HepG2 (cell line): ENCODE results near the gene FLAD1. TPM values are rescaled to one million over a fixed set of nuclear protein-coding genes. Genes with fewer than 3 reads are reported as not detected.

Experiments used
- ARID2 ChIP-seq: sonication (generic); formaldehyde crosslinking; IDR thresholded peaks from 2 replicates; pipeline ENCODE4 v1.8.1; 2022; ENCODE audit warnings: mild to moderate bottlenecking, missing genetic modification reagents, borderline replicate concordance
- CCAR2 ChIP-seq: fragments of 200-400 bp; formaldehyde crosslinking; optimal IDR thresholded peaks from 2 replicates; pipeline ENCODE3; 2018; ENCODE audit warnings: low read depth, mild to moderate bottlenecking, low read length, moderate library complexity
- CEBPB ChIP-seq: IDR thresholded peaks from 2 replicates; pipeline ENCODE4 v1.6.1; 2011; ENCODE audit warnings: low read depth, low read length, improper control_type of control experiment, borderline replicate concordance
- CHD4 ChIP-seq: fragments of 200-600 bp; sonication (generic); IDR thresholded peaks from 2 replicates; pipeline ENCODE4 v1.7.0; 2017; ENCODE audit warnings: mild to moderate bottlenecking, low read length, borderline replicate concordance
- DPF2 ChIP-seq: sonication (generic); formaldehyde crosslinking; IDR thresholded peaks from 2 replicates; pipeline ENCODE4 v1.4.0; 2020; ENCODE audit warnings: mild to moderate bottlenecking, low read depth, missing genetic modification reagents, borderline replicate concordance
- EP300 ChIP-seq, 3 experiments: sonication (generic) in 1 of 3; formaldehyde crosslinking in 1 of 3; IDR thresholded peaks; 2 replicates each; pipeline versions ENCODE4 v1.5.1 to v1.6.1; 2011 to 2020; ENCODE audit warnings: low read depth in 2 of 3, low read length in 2 of 3, borderline replicate concordance in 1 of 3, improper control_type of control experiment in 1 of 3, mild to moderate bottlenecking in 1 of 3, missing genetic modification reagents in 1 of 3, moderate library complexity in 1 of 3
- ETV6 ChIP-seq: sonication (generic); formaldehyde crosslinking; conservative IDR thresholded peaks from 2 replicates; pipeline ENCODE4 v1.4.0; 2020; ENCODE audit warnings: missing genetic modification reagents
- FOXC1 ChIP-seq: sonication (generic); formaldehyde crosslinking; IDR thresholded peaks from 2 replicates; pipeline ENCODE4 v1.8.0; 2022; ENCODE audit warnings: mild to moderate bottlenecking, missing genetic modification reagents, borderline replicate concordance
- GZF1 ChIP-seq: sonication (generic); formaldehyde crosslinking; IDR thresholded peaks from 2 replicates; pipeline ENCODE4 v1.5.1; 2020; ENCODE audit warnings: mild to moderate bottlenecking, missing genetic modification reagents
- HNRNPLL ChIP-seq: fragments of 200-400 bp; formaldehyde crosslinking; IDR thresholded peaks from 2 replicates; pipeline ENCODE4 v1.6.1; 2017; ENCODE audit warnings: mild to moderate bottlenecking, low read depth, low read length; ENCODE audit not compliant: poor library complexity, severe bottlenecking
- IRX3 ChIP-seq: sonication (generic); formaldehyde crosslinking; IDR thresholded peaks from 2 replicates; pipeline ENCODE4 v1.8.1; 2023; ENCODE audit warnings: mild to moderate bottlenecking, low read depth, missing genetic modification reagents, borderline replicate concordance
- PHF21A ChIP-seq: sonication (generic); formaldehyde crosslinking; IDR thresholded peaks from 2 replicates; pipeline ENCODE4 v1.5.0; 2020; ENCODE audit warnings: mild to moderate bottlenecking, missing genetic modification reagents
- TCF7L2 ChIP-seq: IDR thresholded peaks from 2 replicates; pipeline ENCODE4 v1.6.1; 2011; ENCODE audit warnings: mild to moderate bottlenecking, low read depth, low read length, moderate library complexity
- THYN1 ChIP-seq: sonication (generic); formaldehyde crosslinking; IDR thresholded peaks from 2 replicates; pipeline ENCODE4 v1.8.1; 2023; ENCODE audit warnings: low read depth, mild to moderate bottlenecking, moderate library complexity, missing genetic modification reagents, borderline replicate concordance
- ZNF652 ChIP-seq: IDR thresholded peaks from 2 replicates; pipeline ENCODE4 v1.6.1; 2016; ENCODE audit warnings: low read depth, borderline replicate concordance
- ZNF737 ChIP-seq: sonication (generic); formaldehyde crosslinking; IDR thresholded peaks from 2 replicates; pipeline ENCODE4 v1.5.0; 2020; ENCODE audit warnings: missing genetic modification reagents, mild to moderate bottlenecking, borderline replicate concordance
- ZNF776 ChIP-seq: sonication (generic); formaldehyde crosslinking; IDR thresholded peaks from 2 replicates; pipeline ENCODE4 v1.4.0; 2020; ENCODE audit warnings: mild to moderate bottlenecking, missing genetic modification reagents
- polyA plus RNA-seq, 8 experiments: library from polyadenylated mRNA; depleted of rRNA in 3 of 8; stranded (reverse) in 7 of 8; unstranded in 1 of 8; fragments of >200 nt; fragmentation: Illumina TruSeq in 4 of 8; extraction: Trizol in 4 of 8; gene quantifications; 2 replicates each; pipeline versions ENCODE4 v1.2.1 to v1.2.3, GENCODE V29; 2011 to 2016; ENCODE audit warnings: low read depth in 4 of 8, missing spikeins in 1 of 8, mixed read lengths in 1 of 8; ENCODE audit not compliant: insufficient read depth in 1 of 8
- total RNA-seq, 5 experiments: library from RNA; depleted of rRNA; stranded (reverse); fragments of >200 nt; fragmentation: Illumina TruSeq; extraction: Trizol; gene quantifications; 2 replicates each; pipeline ENCODE4 v1.2.3, GENCODE V29; 2016; ENCODE audit warnings: low read depth in 1 of 5
- TF ChIP-seq, protein P1 (sequence below): sonication (generic); formaldehyde crosslinking; IDR thresholded peaks from 2 replicates; pipeline ENCODE4 v1.8.1; 2023; ENCODE audit warnings: missing genetic modification reagents, mild to moderate bottlenecking, borderline replicate concordance
- TF ChIP-seq, protein P2 (sequence below): sonication (generic); formaldehyde crosslinking; IDR thresholded peaks from 2 replicates; pipeline ENCODE4 v1.5.1; 2020; ENCODE audit warnings: mild to moderate bottlenecking, missing genetic modification reagents
- TF ChIP-seq, protein P3 (sequence below): sonication (generic); formaldehyde crosslinking; IDR thresholded peaks from 2 replicates; pipeline ENCODE4 v1.4.0; 2020; ENCODE audit warnings: mild to moderate bottlenecking, low read depth, missing genetic modification reagents
- TF ChIP-seq, protein P4 (sequence below): sonication (generic); formaldehyde crosslinking; IDR thresholded peaks from 2 replicates; pipeline ENCODE4 v1.5.1; 2020; ENCODE audit warnings: mild to moderate bottlenecking, missing genetic modification reagents, borderline replicate concordance

FLAD1 gene
- total and polyA plus RNA-seq, 2 of the 13 experiments (the other 11 are each of a cell fraction or from before 2014, with no cell fraction given): 25.9 to 32.8 TPM

DNA sequence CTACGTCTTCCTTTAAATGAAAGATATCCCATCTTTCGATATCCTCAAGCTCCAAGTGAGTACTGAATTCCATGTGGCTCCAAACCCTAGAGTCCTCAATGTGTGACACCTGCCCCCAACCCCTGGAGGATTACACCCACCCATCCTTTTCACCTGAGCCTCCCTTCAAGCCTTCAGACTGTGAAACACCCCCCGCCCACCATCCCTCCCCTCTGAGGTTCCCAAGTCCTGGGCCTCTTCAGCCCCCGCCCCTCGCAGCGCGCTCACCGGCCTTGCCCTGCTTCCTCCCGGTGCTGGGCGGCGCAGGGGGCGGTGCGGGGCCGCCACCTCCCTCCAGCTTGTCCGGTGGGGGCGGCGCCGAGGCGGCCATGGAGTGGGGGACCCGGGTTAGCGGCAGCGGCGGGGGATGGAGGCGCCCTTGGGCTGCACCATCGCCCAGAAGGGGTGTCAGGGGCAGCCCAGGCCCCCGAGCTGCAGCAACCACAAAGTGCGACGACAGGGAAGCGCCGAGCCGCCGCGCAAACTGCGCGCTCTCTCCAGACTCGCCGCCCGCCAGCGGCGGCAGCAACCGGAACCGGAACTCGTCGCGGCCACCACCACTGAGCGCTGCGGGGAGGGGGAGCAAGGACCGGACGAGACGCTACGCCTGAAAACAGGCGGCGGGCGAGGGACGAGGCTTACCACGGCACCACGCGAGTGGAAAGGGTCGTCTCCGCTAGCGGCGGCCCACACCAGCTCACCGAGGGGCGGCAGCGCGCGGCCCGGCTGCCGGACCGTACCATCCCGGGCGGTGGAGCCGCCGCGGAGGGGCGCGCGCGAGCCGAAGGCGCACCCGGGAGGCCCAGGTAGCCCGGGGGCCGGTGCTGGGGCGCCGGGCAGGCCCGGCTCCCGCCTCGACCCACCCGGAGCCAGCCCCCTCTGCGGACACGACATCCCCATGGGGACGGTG lies 21.7 kb upstream of the FLAD1 start, which contains the start of gene PYGO2 (continued):
- no peak; the same call in 1 of the 2 replicates for TF ChIP-seq IRX3
- TF ChIP-seq, protein P1, sequence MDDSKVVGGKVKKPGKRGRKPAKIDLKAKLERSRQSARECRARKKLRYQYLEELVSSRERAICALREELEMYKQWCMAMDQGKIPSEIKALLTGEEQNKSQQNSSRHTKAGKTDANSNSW (CRISPR knock-in tag): no peak
- TF ChIP-seq, protein P2, sequence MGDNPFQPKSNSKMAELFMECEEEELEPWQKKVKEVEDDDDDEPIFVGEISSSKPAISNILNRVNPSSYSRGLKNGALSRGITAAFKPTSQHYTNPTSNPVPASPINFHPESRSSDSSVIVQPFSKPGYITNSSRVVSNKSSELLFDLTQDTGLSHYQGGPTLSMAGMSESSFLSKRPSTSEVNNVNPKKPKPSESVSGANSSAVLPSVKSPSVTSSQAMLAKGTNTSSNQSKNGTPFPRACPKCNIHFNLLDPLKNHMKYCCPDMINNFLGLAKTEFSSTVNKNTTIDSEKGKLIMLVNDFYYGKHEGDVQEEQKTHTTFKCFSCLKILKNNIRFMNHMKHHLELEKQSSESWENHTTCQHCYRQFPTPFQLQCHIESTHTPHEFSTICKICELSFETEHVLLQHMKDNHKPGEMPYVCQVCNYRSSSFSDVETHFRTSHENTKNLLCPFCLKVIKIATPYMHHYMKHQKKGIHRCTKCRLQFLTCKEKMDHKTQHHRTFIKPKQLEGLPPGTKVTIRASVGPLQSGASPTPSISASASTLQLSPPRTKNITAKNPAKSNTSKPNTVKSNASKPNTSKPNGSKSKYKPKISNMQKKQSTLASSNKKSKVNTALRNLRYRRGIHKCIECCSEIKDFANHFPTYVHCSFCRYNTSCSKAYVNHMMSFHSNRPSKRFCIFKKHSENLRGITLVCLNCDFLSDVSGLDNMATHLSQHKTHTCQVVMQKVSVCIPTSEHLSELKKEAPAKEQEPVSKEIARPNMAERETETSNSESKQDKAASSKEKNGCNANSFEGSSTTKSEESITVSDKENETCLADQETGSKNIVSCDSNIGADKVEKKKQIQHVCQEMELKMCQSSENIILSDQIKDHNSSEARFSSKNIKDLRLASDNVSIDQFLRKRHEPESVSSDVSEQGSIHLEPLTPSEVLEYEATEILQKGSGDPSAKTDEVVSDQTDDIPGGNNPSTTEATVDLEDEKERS (CRISPR knock-in tag): no peak
- TF ChIP-seq EP300 (IDR thresholded peaks at IDR 0.05; ENCODE audit: low read depth in 2 of 2, low read length in 2 of 2): 0 out of 4 replicates have a peak, but pooled peaks of 1 of the 2 experiments have one; percentile 3
- peak; percentile 73; the same call in 1 of the 2 replicates for TF ChIP-seq EP300 (CRISPR knock-in tag; IDR thresholded peaks at IDR 0.05; ENCODE audit: borderline replicate concordance)
- no peak for TF ChIP-seq DPF2 (CRISPR knock-in tag)
- no peak for TF ChIP-seq CCAR2
- TF ChIP-seq HNRNPLL: peak; percentile 98
- TF ChIP-seq, protein P3, sequence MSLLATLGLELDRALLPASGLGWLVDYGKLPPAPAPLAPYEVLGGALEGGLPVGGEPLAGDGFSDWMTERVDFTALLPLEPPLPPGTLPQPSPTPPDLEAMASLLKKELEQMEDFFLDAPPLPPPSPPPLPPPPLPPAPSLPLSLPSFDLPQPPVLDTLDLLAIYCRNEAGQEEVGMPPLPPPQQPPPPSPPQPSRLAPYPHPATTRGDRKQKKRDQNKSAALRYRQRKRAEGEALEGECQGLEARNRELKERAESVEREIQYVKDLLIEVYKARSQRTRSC (CRISPR knock-in tag): no peak
- peak; percentile 86; the same call in 1 of the 2 replicates for TF ChIP-seq ETV6 (CRISPR knock-in tag)
- TF ChIP-seq CHD4: no peak
- TF ChIP-seq ZNF652 (CRISPR knock-in tag): no peak
- TF ChIP-seq ARID2 (CRISPR knock-in tag): no peak
- no peak for TF ChIP-seq CEBPB
- no peak for TF ChIP-seq TCF7L2
- peak; percentile 80 for TF ChIP-seq ZNF776 (CRISPR knock-in tag)
- TF ChIP-seq, protein P4, sequence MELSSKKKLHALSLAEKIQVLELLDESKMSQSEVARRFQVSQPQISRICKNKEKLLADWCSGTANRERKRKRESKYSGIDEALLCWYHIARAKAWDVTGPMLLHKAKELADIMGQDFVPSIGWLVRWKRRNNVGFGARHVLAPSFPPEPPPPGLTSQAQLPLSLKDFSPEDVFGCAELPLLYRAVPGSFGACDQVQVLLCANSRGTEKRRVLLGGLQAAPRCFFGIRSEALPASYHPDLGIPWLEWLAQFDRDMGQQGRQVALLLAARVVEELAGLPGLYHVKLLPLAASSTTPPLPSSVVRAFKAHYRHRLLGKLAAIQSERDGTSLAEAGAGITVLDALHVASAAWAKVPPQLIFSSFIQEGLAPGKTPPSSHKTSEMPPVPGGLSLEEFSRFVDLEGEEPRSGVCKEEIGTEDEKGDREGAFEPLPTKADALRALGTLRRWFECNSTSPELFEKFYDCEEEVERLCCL (CRISPR knock-in tag): no peak
- TF ChIP-seq ZNF737 (CRISPR knock-in tag): no peak
- peak; percentile 54; the same call in 1 of the 2 replicates for TF ChIP-seq PHF21A (CRISPR knock-in tag)
- no peak for TF ChIP-seq GZF1 (CRISPR knock-in tag)
- no peak for TF ChIP-seq THYN1 (CRISPR knock-in tag)
- TF ChIP-seq FOXC1 (CRISPR knock-in tag): peak; percentile 72; the same call in 1 of the 2 replicates
